Sigmoid colon (tissue), 3 donors: ENCODE measurements around the gene CCDC122.

Experiments used
- POLR2A ChIP-seq, 2 donors: fragments of 450-650 bp; IDR thresholded peaks; one replicate each; pipeline ENCODE4 v1.6.1; 2016; ENCODE audit warnings: antibody characterized with exemption in 2 of 2, mild to moderate bottlenecking in 2 of 2, moderate library complexity in 2 of 2
- TF ChIP-seq, protein P1 (sequence below), 4 experiments: fragments of 450-650 bp in 3 of 4; fragments of 200-600 bp in 1 of 4; IDR thresholded peaks; one replicate each; pipeline ENCODE4 v1.5.1; 2016 to 2019; ENCODE audit warnings: antibody characterized with exemption in 4 of 4, mild to moderate bottlenecking in 3 of 4, moderate library complexity in 2 of 4

DNA sequence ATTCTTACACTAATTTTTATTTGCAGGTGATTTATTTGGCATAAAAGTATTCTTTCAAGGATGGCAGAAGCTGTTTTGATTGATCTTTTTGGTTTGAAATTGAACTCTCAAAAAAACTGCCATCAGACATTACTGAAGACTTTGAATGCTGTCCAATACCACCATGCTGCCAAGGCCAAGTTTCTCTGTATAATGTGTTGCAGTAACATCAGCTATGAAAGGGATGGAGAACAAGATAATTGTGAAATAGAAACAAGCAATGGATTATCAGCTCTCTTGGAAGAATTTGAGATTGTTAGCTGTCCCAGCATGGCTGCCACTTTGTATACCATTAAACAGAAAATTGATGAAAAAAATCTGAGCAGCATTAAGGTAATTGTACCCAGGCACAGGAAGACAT, 1.4 kb upstream of the CCDC122 start:
- TF ChIP-seq, protein P1, sequence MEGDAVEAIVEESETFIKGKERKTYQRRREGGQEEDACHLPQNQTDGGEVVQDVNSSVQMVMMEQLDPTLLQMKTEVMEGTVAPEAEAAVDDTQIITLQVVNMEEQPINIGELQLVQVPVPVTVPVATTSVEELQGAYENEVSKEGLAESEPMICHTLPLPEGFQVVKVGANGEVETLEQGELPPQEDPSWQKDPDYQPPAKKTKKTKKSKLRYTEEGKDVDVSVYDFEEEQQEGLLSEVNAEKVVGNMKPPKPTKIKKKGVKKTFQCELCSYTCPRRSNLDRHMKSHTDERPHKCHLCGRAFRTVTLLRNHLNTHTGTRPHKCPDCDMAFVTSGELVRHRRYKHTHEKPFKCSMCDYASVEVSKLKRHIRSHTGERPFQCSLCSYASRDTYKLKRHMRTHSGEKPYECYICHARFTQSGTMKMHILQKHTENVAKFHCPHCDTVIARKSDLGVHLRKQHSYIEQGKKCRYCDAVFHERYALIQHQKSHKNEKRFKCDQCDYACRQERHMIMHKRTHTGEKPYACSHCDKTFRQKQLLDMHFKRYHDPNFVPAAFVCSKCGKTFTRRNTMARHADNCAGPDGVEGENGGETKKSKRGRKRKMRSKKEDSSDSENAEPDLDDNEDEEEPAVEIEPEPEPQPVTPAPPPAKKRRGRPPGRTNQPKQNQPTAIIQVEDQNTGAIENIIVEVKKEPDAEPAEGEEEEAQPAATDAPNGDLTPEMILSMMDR (IDR thresholded peaks at IDR 0.05), result no peak
- no peak for TF ChIP-seq POLR2A (IDR thresholded peaks at IDR 0.05)
